Immature natural killer cell (primary cell): Measurements from ENCODE around the gene DNAJC6. TPM values are rescaled to one million over a fixed set of nuclear protein-coding genes. Genes with fewer than 3 reads are reported as not detected.
"Not testable (repeated sequence)": the region's sequence is repeated elsewhere in the genome, so short reads cannot be mapped to it uniquely, and the experiment has no call there.

Experiments
- DNase-seq, 3 donors: peaks; one replicate each; pipeline ENCODE4 v3.0.0; 2022; ENCODE audit warnings: mixed read lengths in 1 of 3
- H3K27ac Mint-ChIP-seq, 6 donors: one replicate each; pipeline ENCODE4 v1.8.0; 2020; ENCODE audit warnings: mixed read lengths in 6 of 6, mild to moderate bottlenecking in 5 of 6, inconsistent platforms in 4 of 6, moderate library complexity in 3 of 6
- H3K27me3 Mint-ChIP-seq, 3 donors: one replicate each; pipeline ENCODE4 v1.8.0; 2020 to 2021; ENCODE audit warnings: low read depth in 3 of 3, mild to moderate bottlenecking in 3 of 3, mixed read lengths in 3 of 3, moderate library complexity in 3 of 3, inconsistent platforms in 1 of 3
- H3K36me3 Mint-ChIP-seq, 3 donors: one replicate each; pipeline ENCODE4 v1.8.0; 2020; ENCODE audit warnings: mixed read lengths in 3 of 3, inconsistent platforms in 2 of 3, mild to moderate bottlenecking in 2 of 3
- H3K4me1 Mint-ChIP-seq, 2 donors: one replicate each; pipeline ENCODE4 v1.8.0; 2020; ENCODE audit warnings: inconsistent platforms in 2 of 2, mild to moderate bottlenecking in 2 of 2, mixed read lengths in 2 of 2, moderate library complexity in 1 of 2
- H3K4me3 Mint-ChIP-seq, 5 donors: one replicate each; pipeline ENCODE4 v1.8.0; 2020; ENCODE audit warnings: mild to moderate bottlenecking in 5 of 5, mixed read lengths in 5 of 5, inconsistent platforms in 3 of 5, moderate library complexity in 3 of 5
- H3K9me3 Mint-ChIP-seq, 6 donors: one replicate each; pipeline ENCODE4 v1.8.0; 2020; ENCODE audit warnings: mild to moderate bottlenecking in 6 of 6, mixed read lengths in 6 of 6, inconsistent platforms in 4 of 6, moderate library complexity in 3 of 6
- polyA plus RNA-seq, 3 donors: library from polyadenylated mRNA; unstranded; fragments of 300-500 nt; fragmentation: Illumina TruSeq; gene quantifications; one replicate each; pipeline ENCODE4 v1.2.3, GENCODE V29; 2021

The DNAJC6 gene
- polyA plus RNA-seq, 3 donors from 2014 or later = 0.04 to 0.06 TPM; not detected in 1

DNA sequence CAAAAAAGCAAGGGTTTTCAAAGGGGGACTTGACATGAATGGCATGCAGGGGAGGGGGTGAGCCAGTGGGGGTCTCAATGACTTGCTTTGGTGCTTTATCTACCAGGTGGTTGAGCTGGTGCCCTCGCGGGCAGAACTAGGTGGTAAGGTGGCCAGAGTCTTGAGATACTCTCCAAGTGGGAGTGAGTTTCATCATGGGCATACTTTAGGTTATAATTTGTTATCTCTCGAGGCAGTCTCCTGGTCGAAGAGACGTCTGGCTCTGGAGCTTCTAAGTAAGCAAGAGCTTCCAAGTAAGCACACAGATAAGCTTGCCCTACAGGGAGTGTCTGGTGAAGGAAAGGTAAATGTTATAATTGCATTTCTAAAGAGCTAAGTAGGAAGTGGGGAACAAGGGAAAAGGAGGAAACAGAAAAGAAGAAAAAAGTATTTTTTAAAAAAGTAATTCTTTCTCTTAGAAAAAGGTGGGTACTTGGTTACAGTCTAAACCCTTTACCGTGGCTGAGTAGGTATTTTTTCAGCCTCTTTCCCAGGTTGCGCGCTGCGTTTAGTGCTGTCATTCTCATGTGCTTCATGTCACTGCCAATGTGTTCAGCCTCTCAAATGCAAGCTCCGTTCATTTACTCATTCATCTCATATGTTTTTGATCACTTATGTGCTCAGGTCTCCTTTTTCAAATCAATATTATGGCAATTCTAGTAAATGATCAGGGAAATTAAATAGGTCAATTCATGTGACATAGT is 31.6 kb upstream of the DNAJC6 start:
- Mint-ChIP-seq H3K27me3 (peaks cover 3 to 14% (median 5%) of the 10 kb centered on the region in 3 donors), H3K9me3 (peaks cover 0 to 2% (median 0%) of the 10 kb centered on the region in 6 donors), H3K27ac (no peak overlapping the region), H3K4me1 (no peaks in the 10 kb centered on the region), H3K4me3 (no peak overlapping the region), H3K36me3 (no peaks in the 10 kb centered on the region)
- DNase-seq = no peak

DNA sequence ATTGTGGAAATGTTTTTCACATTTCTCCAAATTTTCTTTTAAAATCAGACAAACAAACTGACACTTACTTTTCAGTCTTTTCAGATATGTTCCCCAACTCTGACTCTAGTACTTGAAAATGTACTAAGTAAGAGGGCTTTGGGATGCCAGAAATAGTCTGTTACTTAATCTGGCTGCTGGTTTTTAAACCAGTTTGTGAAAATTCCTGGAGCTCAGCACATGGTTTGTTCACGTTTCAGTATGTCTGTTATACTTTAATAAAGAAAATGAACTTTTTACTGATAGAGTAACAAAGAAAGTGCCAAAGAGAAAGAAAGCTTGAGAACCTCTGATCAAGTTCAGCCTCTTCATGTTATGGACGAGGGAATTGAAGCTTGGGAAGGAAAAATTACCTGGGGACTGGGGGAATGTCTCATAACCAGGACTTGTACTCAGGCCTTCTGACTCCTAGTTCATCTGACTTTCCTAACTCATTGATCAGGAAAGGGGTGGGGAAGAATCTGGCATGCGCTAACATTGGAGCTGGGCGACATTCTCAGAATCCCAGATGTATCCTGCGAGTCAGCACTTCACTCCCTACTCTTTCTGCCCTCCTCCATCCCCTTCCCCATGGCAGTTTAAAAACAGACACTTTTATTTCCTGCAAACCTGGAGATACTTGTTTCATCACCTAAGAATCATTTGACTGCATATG is 30.8 kb upstream of the DNAJC6 start:
- no peak overlapping the region for H3K4me3 Mint-ChIP-seq
- H3K9me3 Mint-ChIP-seq = no peaks in the 10 kb centered on the region
- no peaks in the 10 kb centered on the region for H3K4me1 Mint-ChIP-seq
- DNase-seq = no peak
- no peak overlapping the region for H3K27ac Mint-ChIP-seq
- H3K27me3 Mint-ChIP-seq = peaks cover 3 to 14% (median 5%) of the 10 kb centered on the region in 3 donors
- no peaks in the 10 kb centered on the region for H3K36me3 Mint-ChIP-seq

DNA sequence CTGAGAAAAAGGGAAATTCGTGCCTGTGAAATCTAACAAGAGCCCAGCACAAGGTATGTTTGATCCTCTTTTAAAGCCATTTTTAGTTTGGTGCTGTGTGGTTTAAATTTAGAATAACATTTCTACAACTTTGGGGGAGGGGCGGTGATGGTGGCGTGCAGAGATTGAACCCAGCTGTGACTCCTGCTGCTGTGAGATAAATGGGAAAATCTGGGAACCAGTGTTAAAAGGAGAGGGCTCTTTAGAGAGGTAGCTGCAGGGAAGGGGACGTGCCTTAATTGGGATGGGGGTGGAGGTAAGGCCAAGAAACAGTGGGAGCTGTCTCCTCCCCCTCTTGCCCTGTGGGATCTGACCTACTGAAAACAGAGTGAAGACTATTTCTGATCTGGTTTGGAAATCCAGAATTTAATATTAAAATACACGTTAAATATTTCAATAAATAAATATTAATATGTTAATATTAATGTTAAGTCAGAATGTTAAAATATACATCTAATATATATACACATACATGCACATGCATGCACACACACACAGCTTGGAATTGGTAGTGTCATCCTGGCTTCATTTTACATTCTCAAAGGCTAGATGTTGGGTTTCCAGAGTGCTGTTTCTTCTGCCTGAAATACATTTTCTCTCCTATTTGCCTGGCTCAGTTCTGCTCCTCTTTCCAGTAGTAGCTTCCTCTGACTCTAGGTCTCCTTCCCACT is 30.1 kb upstream of the DNAJC6 start:
- no peak for DNase-seq
- Mint-ChIP-seq H3K4me3 (no peak overlapping the region), H3K36me3 (no peaks in the 10 kb centered on the region), H3K4me1 (no peaks in the 10 kb centered on the region), H3K27me3 (peaks cover 3 to 14% (median 5%) of the 10 kb centered on the region in 3 donors), H3K9me3 (no peaks in the 10 kb centered on the region), H3K27ac (no peak overlapping the region)

DNA sequence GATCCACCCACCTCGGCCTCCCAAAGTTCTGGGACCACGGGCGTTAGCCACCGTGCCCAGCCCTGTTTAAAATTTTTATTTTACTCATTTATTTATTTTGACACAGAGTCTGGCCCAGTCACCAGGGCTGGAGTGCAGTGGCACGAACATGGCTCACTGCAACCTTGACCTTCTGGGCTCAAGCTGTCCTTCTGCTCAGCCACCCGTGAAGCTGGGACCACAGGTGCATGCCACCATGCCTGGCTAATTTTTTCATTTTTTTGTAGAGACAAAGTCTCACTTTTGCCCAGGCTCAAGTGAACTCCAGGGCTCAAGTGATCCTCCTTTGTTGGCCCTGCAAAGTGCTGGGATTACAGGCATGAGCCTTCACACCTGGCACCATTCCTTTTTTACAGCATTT is 27.5 kb upstream of the DNAJC6 start:
- no peaks in the 10 kb centered on the region for H3K36me3 Mint-ChIP-seq
- no peak overlapping the region for H3K4me3 Mint-ChIP-seq
- no peak for DNase-seq
- H3K4me1 Mint-ChIP-seq = no peaks in the 10 kb centered on the region
- H3K27ac Mint-ChIP-seq = no peak overlapping the region
- no peaks in the 10 kb centered on the region for H3K9me3 Mint-ChIP-seq
- peaks cover 3 to 11% (median 3%) of the 10 kb centered on the region in 3 donors for H3K27me3 Mint-ChIP-seq

DNA sequence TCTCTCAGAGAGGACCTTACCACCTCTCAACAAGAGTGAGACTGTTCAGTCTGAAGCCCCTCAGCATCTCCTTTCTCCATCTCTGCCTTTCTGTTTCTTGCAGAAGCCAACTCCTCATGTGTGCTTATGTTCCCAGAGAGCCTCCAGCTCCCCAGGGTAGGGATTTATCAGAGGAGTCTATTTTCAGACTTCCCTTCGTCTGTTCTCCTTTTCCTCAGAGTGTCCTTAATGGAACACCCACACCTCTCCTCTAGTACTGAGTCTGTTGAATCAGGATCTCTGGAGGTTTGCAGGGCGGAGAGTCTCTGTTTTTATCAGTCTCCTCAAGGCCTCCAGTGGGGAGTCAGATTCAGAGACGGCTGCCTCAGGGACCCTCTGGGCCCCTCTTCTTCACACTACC is 25.1 kb upstream of the DNAJC6 start:
- Mint-ChIP-seq H3K4me1 (no peaks in the 10 kb centered on the region), H3K9me3 (no peaks in the 10 kb centered on the region), H3K27ac (no peak overlapping the region), H3K36me3 (no peaks in the 10 kb centered on the region), H3K4me3 (no peak overlapping the region), H3K27me3 (peaks cover 3 to 4% (median 3%) of the 10 kb centered on the region in 3 donors)
- no peak for DNase-seq

DNA sequence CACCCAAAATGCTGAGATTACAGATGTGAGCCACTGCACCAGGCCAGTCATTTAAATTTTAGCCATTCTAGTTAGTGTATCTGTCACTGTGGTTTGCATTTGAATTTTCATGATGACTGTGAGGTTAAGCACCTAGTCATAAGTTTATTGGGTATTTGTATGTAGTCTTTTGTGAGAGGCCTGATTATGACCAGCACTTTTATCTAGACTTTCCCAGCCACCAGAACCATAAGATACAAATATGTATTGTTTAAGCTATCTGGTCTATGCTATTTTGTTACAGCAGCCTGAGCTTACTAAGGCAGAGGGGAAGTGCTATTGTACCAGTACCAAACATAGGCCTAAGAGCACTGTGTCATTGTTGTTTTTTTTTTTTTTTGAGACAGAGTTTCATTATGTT is 19.9 kb upstream of the DNAJC6 start:
- no peak overlapping the region for H3K27ac Mint-ChIP-seq
- no peak overlapping the region for H3K4me3 Mint-ChIP-seq
- DNase-seq = no peak

DNA sequence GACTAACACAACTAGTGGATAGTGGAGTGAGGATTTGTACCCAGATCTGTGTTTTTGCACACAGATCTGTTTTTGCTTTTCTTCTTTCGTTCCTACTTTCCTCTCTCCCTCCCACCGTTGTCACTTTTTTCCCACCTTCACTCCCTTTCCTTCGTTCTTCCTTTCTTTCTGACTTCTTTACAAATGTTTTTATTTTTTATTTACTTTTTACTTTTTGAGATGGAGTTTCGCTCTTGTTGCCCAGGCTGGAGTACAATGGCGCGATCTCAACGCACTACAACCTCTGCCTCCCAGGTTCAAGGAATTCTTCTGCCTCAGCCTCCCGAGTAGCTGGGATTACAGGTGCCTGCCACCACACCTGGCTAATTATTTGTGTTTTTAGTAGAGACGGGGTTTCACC is 17.5 kb upstream of the DNAJC6 start:
- H3K4me1 Mint-ChIP-seq, H3K36me3 Mint-ChIP-seq, H3K27ac Mint-ChIP-seq, DNase-seq, H3K9me3 Mint-ChIP-seq, H3K4me3 Mint-ChIP-seq, H3K27me3 Mint-ChIP-seq: not testable (repeated sequence)

More for the DNA sequence above, 19.9 kb upstream of the DNAJC6 start:
- Mint-ChIP-seq H3K27me3 (peaks cover 1 to 9% (median 2%) of the 10 kb centered on the region in 3 donors), H3K4me1 (no peaks in the 10 kb centered on the region), H3K9me3 (no peaks in the 10 kb centered on the region), H3K36me3 (no peaks in the 10 kb centered on the region)

DNA sequence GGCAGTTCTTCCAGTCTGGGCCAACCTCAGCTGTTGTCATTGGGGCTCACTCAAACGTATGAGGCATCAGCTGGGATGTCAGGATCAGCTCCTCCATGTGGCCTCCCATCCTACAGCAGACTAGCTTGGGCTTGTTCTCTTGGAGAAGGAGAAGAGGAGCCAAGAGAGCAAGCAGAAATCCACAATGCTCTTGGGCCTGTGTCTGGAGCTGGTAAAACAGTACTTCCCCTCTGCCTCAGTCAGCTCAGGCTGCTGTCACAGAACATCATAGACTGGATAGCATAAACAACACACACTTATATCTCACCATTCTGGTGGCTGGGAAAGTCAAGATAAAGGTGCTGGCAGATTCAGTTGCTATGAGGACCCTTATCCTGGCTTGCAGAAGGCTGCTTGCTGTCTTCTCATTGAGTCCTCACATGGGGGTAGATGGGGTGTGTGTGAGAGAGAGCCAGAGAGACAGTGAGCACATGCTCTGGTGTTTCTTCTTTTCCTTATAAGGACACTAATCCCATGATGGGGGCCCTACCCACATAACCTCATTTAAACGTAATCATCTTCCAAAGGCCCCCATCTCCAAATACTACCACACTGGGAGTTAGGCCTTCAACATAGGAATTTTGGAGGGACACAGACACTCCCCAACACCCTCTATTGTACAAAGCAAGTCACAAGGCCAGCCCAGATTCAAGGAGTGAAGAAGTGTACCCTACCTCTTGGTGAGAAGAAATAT is 16.3 kb upstream of the DNAJC6 start:
- no peak for DNase-seq
- H3K9me3 Mint-ChIP-seq = no peaks in the 10 kb centered on the region
- H3K36me3 Mint-ChIP-seq = no peaks in the 10 kb centered on the region
- H3K4me1 Mint-ChIP-seq = no peaks in the 10 kb centered on the region
- no peak overlapping the region for H3K27ac Mint-ChIP-seq
- no peak overlapping the region for H3K4me3 Mint-ChIP-seq
- H3K27me3 Mint-ChIP-seq = peaks cover 1 to 6% (median 5%) of the 10 kb centered on the region in 3 donors

DNA sequence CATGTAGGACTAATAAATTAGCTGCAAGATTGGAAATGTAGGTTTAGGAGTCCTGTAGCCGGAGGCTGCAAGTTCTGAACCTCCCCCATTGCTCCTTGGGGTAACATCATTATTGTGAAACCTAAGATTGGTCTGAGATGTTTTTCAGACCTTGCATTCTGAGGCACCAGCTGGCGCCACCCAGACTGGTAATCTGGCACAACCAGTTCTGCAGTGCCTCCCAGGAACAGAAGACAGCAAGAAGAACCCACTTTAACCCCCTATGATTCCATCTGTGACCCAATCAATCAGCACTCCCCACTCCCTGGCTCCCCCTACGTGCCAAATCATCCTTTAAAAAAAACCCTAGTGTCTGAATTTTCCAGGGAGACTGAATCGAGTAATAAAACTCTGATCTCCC is 11.6 kb upstream of the DNAJC6 start:
- Mint-ChIP-seq H3K9me3 (no peaks in the 10 kb centered on the region), H3K4me3 (no peak overlapping the region), H3K4me1 (no peaks in the 10 kb centered on the region), H3K27me3 (peaks cover 5% of the 10 kb centered on the region in 3 donors), H3K27ac (no peak overlapping the region), H3K36me3 (no peaks in the 10 kb centered on the region)
- no peak for DNase-seq

DNA sequence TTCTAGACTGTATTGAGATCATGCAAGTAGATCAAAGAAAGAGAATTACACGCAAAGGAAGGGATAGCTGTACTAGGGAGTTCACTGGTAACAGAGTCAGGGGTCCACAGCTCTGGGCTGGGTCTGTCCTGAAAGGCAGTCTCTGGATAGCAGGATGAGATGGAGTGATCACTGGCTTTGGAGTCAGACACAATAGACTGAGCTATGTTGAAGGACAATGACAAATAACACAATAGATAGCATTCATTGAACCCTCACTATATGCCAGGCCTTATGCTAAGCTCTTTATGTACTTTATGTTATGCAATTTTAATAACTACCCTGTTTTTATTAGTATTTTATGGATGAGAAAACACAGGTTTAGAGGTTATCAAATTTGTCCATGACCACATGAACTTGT is 10.0 kb upstream of the DNAJC6 start:
- Mint-ChIP-seq H3K4me3 (no peak overlapping the region), H3K27ac (no peak overlapping the region), H3K27me3 (peaks cover 5 to 7% (median 5%) of the 10 kb centered on the region in 3 donors), H3K4me1 (no peaks in the 10 kb centered on the region), H3K36me3 (no peaks in the 10 kb centered on the region), H3K9me3 (no peaks in the 10 kb centered on the region)
- DNase-seq = no peak

DNA sequence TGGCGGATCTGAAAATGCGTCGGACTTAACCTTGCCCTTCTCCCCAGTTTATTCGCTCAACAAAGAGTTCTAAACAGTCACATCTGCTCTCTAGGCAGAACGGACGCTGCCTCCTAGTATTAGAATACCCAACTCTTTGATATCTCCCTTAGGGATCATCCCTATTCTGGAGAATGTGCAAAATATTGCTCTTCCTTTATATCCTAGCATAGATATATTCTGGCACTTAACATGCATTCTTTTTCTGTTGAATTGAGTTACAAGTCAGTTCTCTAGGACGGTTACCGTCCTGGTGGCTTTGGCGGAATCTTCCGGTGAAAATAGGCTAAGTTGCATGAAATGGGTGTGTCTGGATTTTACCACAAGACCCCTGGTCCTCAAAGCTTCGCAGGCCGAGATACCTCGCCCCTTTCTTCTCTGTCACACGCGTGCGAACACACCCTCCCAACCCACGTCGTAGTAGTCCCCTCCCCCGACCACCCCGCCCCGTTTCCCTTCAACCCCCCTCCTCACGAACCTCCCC is 501 bp upstream of the DNAJC6 start:
- Mint-ChIP-seq H3K27me3 (peaks cover 12 to 36% (median 18%) of the 10 kb centered on the region in 3 donors), H3K36me3 (peaks cover 0 to 4% (median 3%) of the 10 kb centered on the region in 3 donors), H3K4me3 (peak overlapping the region in 1 of 5 donors; percentile 17), H3K4me1 (peaks cover 10 to 13% of the 10 kb centered on the region in 2 donors), H3K9me3 (peaks cover 0 to 15% (median 5%) of the 10 kb centered on the region in 6 donors), H3K27ac (no peak overlapping the region)
- DNase-seq = no peak

DNA sequence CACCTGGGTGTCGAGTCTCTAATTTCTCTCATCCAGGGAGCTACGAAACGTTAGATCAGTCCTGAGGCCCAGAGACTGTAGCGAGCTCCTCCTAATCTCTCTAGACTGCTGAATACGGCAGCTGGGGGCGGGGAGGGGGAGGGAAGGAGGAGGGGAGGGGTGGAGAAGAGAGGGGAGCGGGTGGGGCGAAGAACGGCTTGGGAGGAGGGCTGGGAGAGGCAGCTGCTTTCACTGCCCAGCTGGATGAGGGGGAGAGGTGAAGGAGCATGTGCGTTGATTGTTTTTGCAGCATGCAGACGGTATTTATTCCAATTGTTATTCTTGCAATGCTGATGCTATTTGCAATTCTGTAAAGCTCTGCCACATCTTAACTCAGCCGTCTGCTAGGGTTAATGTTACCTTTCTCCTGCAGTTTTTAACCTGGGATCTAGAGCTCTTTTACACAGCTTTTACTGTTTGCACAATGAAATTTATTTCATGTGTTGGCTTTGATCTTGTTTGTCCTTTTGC is 790 bp downstream of the DNAJC6 start:
- Mint-ChIP-seq H3K36me3 (peaks cover 0 to 4% (median 3%) of the 10 kb centered on the region in 3 donors), H3K27me3 (peaks cover 12 to 36% (median 18%) of the 10 kb centered on the region in 3 donors), H3K4me3 (peak overlapping the region in 2 of 5 donors; percentile 2 to 38), H3K9me3 (peaks cover 0 to 15% (median 5%) of the 10 kb centered on the region in 6 donors), H3K27ac (no peak overlapping the region), H3K4me1 (peaks cover 10 to 13% of the 10 kb centered on the region in 2 donors)
- no peak for DNase-seq

DNA sequence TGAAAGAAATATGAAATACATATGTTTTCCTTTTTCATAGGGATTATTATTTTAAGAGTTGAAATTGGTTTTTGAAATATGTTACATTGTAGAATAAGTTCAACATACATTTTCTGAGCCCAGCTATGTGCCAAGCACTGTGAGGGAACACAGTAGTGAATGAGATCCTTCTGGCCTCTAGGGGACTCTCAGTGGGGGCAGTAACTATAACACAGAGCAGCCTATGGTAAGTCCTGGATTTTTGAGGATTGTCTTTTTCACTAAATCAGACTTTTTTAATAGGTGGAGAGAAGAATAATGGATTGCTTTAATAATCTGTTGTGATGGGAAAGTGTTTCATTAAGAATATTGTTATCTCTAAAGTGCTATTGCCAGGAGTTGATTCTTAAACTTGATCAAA is 2.4 kb downstream of the DNAJC6 start:
- Mint-ChIP-seq H3K36me3 (peaks cover 0 to 4% (median 3%) of the 10 kb centered on the region in 3 donors), H3K4me3 (no peak overlapping the region), H3K4me1 (peaks cover 10 to 13% of the 10 kb centered on the region in 2 donors), H3K27ac (no peak overlapping the region), H3K9me3 (peaks cover 0 to 15% (median 5%) of the 10 kb centered on the region in 6 donors), H3K27me3 (peaks cover 7 to 34% (median 18%) of the 10 kb centered on the region in 3 donors)
- no peak for DNase-seq
